Activated CD8-positive, alpha-beta memory T cell treated with anti-CD3 and anti-CD28 coated beads, Interleukin-2, amount 50 U/mL, for 1 hour (primary cell): ENCODE data around the gene SMYD3.

Experiments
- DNase-seq: peaks from one replicate; pipeline ENCODE4 v3.0.0-alpha.2; 2020; ENCODE audit errors: extremely low read depth

The SMYD3 gene

GRCh38 chr1:245915406-245915805, 591.7 kb downstream of the SMYD3 start:
- DNase-seq: no peak

DNA sequence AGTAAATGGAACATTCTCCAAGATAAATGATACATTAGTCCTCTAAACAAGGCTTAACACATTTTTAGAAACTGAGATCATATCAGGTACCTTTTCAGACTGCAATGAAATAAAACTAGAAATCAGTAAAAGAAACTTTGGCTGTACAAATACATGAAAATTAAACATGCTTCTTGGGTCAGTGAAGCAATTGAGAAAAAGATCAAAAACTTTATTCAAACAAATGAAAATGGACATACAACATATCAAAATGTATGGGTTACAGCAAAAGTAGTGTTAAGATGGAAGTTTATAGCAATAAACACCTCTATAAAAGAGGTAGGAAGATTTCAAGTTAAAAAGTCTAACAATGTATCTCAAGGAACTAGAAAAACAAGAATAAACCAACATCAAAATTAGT, 598.5 kb downstream of the SMYD3 start:
- no peak for DNase-seq

DNA sequence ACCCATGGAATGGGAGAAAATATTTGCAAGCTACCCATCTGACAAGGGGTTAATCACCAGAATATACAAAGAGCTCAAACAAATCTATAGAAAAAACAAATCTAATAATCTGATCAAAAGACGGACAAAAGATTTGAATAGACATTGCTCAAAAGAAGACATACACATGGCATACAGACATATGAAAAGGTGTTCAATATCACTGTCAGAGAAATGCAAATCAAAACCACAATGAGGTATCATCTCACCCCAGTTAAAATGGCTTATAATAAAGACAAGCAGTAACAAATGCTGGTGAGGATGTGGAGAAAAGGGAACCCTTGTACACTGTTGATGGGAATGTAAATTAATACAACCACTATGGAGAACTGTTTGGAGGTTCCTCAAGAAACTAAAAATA, 600.9 kb downstream of the SMYD3 start:
- DNase-seq: no peak

- DNase-seq: no peak
Observed at GRCh38 chr1:245903851-245904250, 603.2 kb downstream of the SMYD3 start.

DNA sequence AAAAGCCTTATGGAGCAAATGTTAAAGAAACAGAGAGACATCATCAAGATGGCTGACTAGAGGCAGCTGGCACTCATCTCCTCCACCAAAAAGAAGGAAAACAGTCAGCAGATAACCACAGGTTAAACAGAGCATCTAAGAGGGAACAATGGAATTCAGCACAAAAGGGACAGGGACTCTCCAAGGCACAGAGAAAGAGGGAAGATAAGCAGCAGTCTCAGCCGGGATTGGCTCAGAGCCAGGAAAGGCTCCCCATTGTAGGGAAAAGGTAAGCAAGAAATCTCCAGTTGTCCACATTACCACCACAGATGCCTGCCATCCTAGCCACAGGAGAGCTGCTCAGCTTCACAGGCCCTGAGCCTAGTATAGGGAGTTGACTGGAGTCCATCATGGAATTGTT, 605.5 kb downstream of the SMYD3 start:
- no peak for DNase-seq

DNA sequence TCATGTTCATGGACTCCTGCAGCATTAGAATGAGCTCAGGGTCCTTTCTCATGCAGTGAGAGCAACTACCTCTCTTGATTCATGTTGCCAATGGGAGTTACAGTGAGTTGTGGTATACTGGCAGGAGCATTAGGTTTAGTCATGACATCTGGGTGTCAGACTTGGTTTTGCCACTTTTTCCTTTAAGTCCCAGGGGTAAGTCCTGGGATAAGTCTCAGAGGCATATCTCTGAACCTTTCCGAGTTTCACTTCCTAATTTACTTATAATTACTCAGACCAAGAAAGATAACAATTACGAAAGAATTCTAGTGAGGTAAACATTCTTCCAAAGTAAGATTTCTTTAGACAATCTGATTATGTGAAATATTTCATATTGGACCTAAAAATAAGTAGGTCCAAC, 606.0 kb downstream of the SMYD3 start:
- DNase-seq: no peak

GRCh38 chr1:245898581-245898980, 608.5 kb downstream of the SMYD3 start:
- no peak for DNase-seq

DNA sequence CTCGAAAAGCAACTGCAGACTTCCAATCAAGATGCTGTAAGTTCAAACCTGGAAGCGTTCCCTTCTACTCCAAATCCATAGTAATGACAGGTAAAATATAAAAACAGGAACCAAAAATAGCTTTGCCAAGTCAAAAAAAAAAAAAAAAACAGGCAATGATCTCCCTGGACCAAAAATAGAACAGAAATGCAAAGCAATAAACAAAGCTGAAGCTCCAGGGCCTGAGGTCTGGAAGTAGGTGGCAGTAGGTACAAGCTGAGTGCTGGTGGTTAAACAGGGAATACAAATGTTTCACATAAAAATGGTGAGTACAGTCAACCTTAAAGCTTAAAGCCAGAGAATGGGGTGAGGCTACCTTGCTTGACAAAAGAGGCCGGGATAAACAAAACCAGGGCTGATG, 610.8 kb downstream of the SMYD3 start:
- no peak for DNase-seq

- DNase-seq: no peak
Observed at GRCh38 chr1:245895455-245895959, 611.6 kb downstream of the SMYD3 start.

GRCh38 chr1:245894843-245895242, 612.2 kb downstream of the SMYD3 start:
- DNase-seq: no peak

GRCh38 chr1:245893025-245893424, 614.1 kb downstream of the SMYD3 start:
- DNase-seq: no peak

DNA sequence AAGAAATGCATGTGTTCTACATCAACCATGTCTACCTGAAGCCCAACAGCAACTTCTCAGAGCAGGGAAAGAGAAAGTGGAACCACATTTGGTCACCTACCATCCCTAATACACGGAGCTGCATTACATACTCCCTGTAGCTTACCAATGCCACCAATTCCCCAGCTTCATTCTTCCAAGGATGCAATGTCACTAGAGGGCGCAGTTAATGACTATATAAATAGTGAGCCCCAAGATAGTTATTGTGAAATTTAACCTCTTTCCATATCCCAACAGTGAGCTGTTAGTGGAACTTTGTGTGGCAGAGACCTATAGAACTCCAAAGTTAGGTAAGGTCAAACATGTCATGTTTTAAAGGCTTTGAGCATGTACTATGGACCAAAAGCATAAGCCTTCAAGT, 618.3 kb downstream of the SMYD3 start:
- no peak for DNase-seq

GRCh38 chr1:245887829-245888228, 619.2 kb downstream of the SMYD3 start:
- DNase-seq: no peak

DNA sequence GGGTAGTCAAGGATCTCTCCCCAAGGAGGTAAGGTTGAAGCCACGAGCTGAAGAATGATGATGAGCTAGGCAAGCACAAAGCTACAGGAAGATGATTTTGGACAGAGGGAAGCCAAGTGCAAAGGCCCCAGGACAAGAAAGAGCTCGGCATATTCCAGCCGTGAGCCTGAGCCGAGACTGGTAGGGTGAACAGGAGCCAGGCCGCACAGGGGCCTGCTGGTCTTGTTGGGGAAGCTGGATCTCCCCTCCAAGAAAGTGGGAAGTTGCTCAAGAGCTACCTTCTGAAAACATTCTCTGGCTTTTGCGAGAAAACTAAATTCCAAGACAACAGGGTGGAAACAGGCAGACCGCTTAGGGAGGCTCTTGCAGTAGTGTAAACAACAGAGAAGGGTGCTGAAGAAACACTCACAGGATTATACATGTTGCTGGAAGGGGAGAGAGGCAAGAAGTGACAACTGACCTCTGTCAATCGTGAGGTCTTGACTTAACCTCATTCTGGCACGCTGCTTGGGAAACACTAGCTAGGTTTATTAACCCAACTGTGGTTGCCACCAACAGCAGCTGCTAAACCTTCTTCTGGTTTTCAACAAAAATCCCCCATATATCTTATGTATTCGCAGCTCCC, 625.2 kb downstream of the SMYD3 start:
- no peak for DNase-seq

DNA sequence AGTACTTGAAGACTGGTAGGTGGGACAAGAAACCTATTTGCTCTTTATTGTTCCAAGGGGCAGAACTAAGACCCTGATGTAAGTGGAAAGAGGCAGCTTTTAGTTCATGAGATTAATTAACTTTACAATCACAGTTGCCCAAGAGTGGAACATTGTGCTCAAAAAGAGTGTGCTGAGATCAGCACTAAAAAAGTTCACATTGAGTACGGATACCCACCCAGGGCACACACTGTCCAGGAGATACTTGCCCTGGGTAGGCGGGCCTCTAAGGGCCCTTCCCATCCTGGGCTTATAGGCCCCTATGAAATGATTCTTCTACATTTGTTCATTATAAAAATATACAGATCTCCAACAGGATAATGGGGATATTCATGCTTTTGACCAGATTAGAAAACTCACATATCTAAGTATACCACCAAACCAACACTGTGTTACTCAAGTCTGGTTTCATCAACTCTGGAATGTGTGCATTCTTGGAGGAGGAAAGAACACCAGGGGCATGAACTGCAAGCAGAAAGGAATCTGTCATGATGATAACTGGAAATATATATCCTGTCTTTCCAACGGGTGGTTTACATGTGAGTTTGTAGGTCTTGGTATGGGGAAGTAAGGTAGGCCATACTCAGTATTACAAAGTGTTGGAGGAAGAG, 626.2 kb downstream of the SMYD3 start:
- no peak for DNase-seq

DNA sequence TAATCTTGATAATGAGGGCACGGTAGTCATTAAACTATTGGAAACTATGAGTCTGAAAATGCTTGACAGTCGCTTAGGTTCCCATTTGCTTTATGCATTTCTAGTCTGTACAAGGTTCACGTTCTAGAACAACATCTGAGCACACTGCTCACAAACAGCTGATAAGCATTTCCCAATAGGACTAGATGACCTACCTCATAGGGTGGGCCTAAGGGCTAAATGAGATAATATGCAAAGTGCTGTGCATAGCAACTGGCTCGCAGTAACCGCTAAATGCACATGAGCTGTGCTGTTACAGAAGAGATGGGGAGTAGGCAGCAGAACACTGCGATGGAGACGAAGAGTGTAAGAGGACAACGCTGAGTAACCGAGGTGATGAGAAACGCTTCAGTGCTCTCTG, 628.0 kb downstream of the SMYD3 start:
- DNase-seq: no peak

DNA sequence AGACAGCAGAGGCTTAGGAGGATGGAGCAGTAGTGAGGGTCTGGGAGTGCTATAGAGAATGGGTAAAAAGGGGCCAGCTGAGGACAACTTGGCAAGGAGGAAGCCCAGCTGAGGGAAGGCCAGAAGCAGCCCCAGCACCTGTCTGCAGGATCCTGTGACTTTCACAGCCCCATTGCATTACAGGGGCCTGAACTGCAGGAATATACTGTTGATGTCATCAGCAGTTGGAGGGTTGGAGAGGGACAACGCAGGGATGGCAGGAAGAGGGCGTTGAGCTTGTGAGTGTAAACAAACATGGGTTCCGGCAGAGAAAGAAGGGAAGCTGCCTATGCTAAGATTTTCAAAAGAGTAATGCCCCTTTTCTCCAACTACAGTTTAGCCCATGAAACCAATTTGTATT, 628.5 kb downstream of the SMYD3 start:
- DNase-seq: no peak

DNA sequence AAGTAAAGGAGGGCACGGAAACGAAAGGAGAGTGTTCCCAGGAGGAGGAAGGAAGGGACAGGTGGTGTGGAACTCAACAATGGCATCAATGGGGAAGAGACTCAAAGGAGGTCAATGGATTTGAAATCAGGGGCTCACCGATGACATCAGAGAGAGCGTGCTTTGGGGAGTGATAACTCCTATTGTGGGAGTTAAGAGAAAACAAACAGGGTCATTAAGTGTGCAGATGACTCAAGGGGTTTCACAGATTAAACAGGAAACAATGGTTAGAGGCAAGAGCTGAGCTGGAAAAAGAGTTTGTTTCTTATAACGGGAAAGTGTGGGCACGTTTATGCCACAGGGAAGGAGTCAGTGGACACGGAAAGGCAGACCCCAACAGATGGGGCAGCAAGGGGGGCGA, 629.1 kb downstream of the SMYD3 start:
- DNase-seq: no peak

DNA sequence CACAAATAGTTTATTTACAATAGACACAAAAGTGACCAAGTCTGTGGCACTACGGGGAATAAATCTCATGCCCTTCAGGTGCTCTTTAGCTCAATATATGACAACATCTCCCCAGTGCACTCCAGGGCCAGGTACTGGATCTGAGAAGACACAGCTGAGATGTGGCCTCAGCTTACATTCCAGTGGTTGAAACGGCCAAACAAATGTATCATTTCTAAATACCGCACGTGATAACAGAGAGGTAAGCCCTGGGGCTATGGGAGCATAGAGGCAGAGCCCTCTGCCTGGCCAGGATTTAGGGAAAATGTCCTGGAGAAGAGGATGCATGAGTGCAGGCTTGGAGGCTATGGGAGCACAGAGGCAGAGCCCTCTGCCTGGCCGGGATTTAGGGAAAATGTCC, 630.5 kb downstream of the SMYD3 start:
- DNase-seq: no peak

GRCh38 chr1:245875581-245876261, 631.4 kb downstream of the SMYD3 start:
- no peak for DNase-seq

GRCh38 chr1:245874942-245875580, 632.0 kb downstream of the SMYD3 start:
- DNase-seq: no peak

GRCh38 chr1:245873883-245874671, 633.0 kb downstream of the SMYD3 start:
- DNase-seq: no peak
